ENCODE results near the gene ZNF525.
"Not testable (repeated sequence)": the region's sequence is repeated elsewhere in the genome, so short reads cannot be mapped to it uniquely, and the experiment has no call there.

ZNF525 gene

DNA sequence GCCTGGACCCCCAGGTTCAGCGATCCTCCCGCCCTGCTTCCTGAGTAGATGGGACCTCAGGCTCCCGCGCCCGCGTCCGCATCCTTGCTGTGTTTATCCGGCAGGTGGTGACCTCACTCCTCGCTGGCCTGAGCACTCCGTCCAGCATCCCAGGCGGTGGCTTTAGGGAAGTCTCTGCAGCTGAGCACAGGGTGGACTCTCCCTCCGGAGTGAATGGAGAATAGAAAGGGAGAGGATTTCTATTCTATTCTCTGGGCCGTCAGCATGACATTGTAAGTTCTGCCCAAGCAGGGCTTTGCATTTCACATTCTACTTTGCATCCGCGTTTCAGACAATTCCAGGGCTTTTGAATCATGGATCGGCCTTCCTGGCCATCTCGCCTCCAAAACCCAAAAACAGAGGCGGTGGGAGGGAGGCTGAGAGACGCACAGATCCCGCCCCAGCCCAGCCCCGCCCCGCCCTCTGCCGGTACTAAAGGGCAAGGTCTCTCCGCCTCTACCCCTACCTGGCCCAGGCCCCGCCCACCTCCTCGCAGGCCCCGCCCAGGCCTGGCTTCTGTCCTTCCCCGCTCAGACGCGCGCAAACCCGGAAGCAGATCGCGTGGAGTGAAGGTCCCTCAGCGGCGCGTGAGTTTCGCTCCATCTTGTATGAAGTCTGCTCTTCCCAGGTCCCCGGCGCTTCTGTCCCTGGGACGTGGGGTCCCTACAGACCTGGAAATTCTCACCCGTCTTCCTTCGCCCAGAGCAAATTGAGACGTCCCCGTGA is at the start of gene ZNF525:
Gene ZNF525 (plus strand): TSS at position 572 of the 765 bp plus-strand sequence. CDS start 6,577 bp downstream, outside the sequence.
- in situ Hi-C loops (cut with MboI; ENCODE audit: low sequenced_read_pairs): no loop called here

DNA sequence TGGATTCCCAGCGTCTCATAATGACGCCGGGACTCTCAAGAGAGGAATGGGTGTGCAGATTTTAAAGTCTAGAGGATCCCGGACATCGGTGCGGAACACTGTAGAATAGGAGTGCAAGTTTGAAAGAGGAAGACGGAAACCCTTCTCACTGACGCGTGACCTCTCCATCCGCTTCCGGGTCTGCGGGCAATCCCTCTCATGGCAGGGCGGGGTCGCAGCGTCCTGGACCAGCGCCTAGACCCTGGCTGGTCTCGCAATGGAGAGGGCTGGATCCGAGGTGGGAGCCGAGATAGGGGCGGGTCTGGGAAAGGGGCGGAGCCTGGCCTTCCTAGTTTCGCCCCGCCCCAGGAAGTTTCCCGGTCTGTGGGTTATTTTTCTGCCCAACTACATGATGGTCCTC is 36.5 kb upstream of the ZNF525 start:
- in situ Hi-C loops (cut with MboI; ENCODE audit: low sequenced_read_pairs): no loop called here

- in situ Hi-C loops (cut with MboI; ENCODE audit: low sequenced_read_pairs): no loop called here
Observed at GRCh38 chr19:53332484-53332883, 33.0 kb upstream of the ZNF525 start.

GRCh38 chr19:53333066-53333462 is 32.4 kb upstream of the ZNF525 start:
- in situ Hi-C loops (cut with MboI; ENCODE audit: low sequenced_read_pairs): no loop called here

GRCh38 chr19:53333463-53334449 is 31.7 kb upstream of the ZNF525 start, which contains the start of gene ZNF845:
TSS of gene ZNF845 (plus strand) at chr19:53333749. CDS start at chr19:53341308, 7,559 bp downstream.
- in situ Hi-C loops (cut with MboI; ENCODE audit: low sequenced_read_pairs): no loop called here

DNA sequence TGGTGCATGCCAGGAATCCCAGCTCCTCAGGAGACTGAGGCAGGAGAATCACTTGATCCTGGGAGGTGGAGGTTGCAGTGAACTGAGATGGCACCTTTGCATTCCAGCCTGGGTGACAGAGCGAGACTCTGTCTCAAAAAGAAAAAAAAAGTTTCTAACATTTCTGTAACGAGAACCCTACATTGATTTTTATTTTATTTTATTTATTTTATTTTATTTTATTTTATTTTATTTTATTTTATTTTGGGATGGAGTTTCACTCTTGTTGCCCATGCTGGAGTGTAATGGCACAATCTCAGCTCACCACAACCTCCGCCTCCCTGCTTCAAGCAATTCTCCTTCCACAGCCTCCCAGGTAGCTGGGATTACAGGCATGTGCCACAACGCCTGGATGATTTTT is 21.1 kb upstream of the ZNF525 start:
- in situ Hi-C loops (cut with MboI; ENCODE audit: low sequenced_read_pairs): not testable (repeated sequence)

- in situ Hi-C loops (cut with MboI; ENCODE audit: low sequenced_read_pairs): no loop called here
Observed at GRCh38 chr19:53355739-53356138, 9.8 kb upstream of the ZNF525 start.

DNA sequence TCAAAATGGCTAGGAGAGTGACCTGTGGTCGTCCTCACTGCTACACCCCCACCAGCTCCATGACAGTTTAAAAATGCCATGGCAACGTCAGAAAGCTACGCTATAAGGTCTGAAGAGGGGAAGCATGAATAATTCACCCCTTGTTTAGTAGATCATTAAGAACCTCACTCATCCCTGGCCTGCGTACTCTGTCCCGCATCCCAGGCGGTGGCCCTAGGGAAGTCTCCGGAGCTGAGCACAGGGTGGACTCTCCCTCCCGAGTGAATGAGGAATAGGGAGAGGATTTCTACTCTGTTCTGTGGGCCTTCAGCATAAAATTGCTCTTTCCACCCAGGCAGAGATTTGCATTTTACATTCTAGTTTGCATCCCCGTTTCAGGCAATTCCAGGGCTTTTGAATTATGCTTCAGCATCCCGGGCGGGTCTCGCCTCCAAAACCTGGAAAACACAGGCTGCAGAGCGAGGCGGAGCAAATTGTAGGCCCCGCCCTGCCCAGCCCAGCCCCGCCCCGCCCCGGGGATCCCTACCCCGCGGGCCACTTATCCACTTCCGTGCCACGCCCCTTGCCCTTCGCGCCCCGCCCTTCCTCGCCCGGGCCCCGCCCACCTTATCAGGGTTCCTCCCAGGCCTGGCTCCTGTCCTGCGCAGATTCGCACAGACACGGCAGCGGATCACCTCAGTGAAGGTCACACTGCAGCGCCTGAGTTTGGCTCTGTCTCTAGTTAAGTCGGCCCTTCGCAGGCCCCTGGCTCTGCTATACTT is 7.5 kb upstream of the ZNF525 start:
- in situ Hi-C loops (cut with MboI; ENCODE audit: low sequenced_read_pairs): no loop called here

DNA sequence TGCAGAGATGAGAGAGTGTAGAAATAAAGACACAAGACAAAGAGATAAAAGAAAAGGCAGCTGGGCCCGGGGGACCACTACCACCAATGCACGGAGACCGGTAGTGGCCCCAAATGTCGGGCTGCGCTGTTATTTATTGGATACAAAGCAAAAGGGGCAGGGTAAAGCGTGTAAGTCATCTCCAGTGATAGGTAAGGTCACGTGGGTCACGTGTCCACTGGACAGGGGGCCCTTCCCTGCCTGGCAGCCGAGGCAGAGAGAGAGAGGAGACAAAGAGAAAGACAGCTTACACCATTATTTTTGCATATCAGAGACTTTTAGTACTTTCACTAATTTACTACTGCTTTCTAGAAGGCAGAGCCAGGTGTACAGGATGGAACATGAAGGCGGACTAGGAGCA is 5.4 kb upstream of the ZNF525 start:
- in situ Hi-C loops (cut with MboI; ENCODE audit: low sequenced_read_pairs): not testable (repeated sequence)

GRCh38 chr19:53365899-53366493 is 491 bp downstream of the ZNF525 start:
- in situ Hi-C loops (cut with MboI; ENCODE audit: low sequenced_read_pairs): no loop called here

DNA sequence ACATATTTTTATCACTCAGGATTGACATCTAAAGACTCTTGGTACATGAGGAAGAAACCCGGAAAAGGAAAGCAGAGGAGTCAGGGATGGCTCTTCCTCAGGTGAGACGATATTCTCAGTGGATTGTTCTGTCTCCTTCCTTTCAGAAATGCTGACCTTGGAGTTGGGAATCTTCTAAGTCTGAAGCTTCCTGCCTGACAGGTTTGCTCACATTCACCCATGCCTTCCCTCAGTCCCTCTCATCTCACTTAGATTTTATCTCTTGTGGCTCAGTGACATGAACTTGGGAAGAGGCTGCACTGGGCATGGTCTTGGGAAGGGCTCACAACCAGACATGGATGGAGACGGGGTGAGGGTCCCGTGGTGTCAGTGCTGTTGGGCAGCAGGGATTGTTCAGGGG is 6.7 kb downstream of the ZNF525 start:
- in situ Hi-C loops (cut with MboI; ENCODE audit: low sequenced_read_pairs): no loop called here

DNA sequence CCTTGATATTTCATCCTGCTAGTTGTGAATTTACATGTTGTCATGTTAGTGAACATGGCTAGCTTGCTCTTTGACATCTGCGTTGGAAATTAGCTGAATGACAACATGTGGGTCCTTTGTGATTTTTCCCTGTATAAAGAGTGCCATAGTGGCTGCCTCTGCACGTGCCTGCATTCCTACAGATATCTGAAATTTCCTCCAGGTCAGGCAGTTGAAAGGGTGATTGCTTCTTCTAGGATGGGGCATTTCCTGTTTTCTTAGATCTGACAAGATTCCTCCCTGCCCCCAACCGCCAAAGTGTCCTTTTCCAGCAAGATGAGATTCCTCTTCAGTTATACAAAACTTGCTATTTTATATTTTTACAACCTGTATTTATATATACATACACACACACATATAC is 8.8 kb downstream of the ZNF525 start:
- in situ Hi-C loops (cut with MboI; ENCODE audit: low sequenced_read_pairs): no loop called here

- in situ Hi-C loops (cut with MboI; ENCODE audit: low sequenced_read_pairs): no loop called here
Observed at GRCh38 chr19:53374743-53375142, 9.2 kb downstream of the ZNF525 start.

GRCh38 chr19:53381376-53381775 is 15.9 kb downstream of the ZNF525 start:
- in situ Hi-C loops (cut with MboI; ENCODE audit: low sequenced_read_pairs): no loop called here

- in situ Hi-C loops (cut with MboI; ENCODE audit: low sequenced_read_pairs): no loop called here
Observed at GRCh38 chr19:53388168-53388567, 22.7 kb downstream of the ZNF525 start.

DNA sequence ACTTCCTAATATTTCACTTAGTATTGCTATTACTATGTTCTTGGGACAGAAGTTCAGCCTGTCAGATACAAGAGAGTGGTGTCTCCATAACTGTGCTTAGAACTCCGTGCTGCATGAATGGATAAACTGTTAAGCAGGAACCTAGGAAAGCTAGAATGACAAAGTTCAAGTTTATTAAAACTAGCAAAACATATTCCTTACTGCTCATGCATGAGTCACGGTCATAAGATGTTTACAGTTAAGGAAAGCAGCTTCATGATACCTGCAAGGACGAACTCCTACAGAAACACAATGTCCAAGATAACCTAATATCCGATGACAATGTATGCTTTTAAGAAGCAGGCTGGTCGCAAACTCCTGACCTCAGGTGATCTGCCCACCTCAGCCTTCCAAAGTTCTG is 23.4 kb downstream of the ZNF525 start:
- in situ Hi-C loops (cut with MboI; ENCODE audit: low sequenced_read_pairs): no loop called here

- in situ Hi-C loops (cut with MboI; ENCODE audit: low sequenced_read_pairs): no loop called here
Observed at GRCh38 chr19:53389571-53389970, 24.1 kb downstream of the ZNF525 start.

- in situ Hi-C loops (cut with MboI; ENCODE audit: low sequenced_read_pairs): no loop called here
Observed at GRCh38 chr19:53389978-53390377, 24.5 kb downstream of the ZNF525 start.

DNA sequence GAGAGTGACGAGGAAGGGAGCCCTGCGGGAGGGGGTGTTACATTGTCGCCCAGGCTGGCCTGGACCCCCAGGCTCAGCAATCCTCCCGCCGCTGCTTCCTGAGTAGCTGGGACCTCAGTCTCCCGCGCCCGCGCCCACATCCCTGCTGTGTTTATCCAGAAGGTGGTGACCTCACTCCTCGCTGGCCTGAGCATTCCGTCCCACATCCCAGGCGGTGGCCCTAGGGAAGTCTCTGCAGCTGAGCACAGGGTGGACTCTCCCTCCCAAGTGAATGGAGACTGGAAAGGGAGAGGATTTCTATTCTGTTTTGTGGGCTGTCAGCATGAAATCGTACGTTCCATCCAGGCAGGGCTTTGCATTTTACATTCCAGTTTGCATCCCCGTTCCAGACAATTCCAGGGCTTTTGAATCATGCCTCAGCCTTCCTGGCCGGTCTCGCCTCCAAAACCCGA is 29.0 kb downstream of the ZNF525 start:
- in situ Hi-C loops (cut with MboI; ENCODE audit: low sequenced_read_pairs): no loop called here
